GM20431 (cell line): Measurements from ENCODE around the gene GAK.

Experiments used
- in situ Hi-C: fragments of 300-500 bp; cut with MseI, MboI; formaldehyde crosslinking; loops from one replicate; pipeline ENCODE4 v1.15.0; 2020; ENCODE audit warnings: low sequenced_read_pairs; ENCODE audit not compliant: unreplicated experiment

Gene GAK

GRCh38 chr4:835148-836002 is 96.7 kb downstream of the GAK start:
- in situ Hi-C loops: no loop called here

GRCh38 chr4:834368-835147 is 97.6 kb downstream of the GAK start:
- in situ Hi-C loops: no loop called here

- in situ Hi-C loops: no loop called here
These were observed 98.3 kb downstream of the GAK start for GRCh38 chr4:833731-834367.

GRCh38 chr4:833156-833555 is 99.0 kb downstream of the GAK start:
- in situ Hi-C loops: no loop called here

DNA sequence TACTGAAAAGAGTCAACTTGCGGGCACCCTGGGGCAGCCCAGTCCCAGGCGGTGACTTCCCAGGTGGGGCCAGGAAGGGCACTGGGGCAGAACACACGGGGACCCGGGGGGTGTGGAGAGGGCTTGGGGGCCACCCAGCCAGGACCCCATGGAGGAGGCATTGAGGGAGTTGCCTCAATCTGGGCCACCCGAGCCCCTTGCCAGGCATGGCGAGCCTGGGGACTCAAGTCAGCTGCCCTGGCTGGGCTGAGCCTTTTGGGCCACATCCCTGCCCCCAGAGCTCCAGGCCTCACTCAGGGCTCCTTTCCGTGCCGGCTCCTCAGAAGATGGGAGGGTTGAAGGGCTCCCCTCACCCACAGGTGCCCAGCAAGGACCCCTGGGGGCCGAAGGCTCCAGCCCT is 99.6 kb downstream of the GAK start:
- in situ Hi-C loops: no loop called here

DNA sequence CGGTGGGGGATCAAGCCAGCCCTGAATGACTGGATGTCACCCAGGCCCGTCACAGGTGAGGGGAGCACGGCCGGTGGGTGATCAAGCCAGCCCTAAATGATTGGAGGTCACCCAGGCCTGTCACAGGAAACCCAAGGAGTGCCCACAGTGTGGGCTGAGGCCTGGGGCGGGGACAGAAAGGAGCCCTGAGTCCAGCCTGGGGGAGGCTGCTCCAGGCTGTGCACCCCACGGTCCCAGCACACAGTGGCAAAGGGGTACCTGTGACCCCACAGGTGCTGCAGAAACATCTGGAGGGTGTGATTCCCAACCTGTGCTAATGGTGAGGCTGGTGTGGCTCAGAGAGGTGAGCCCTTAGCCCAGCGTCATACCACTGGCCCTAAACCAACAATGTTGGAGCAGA is 100.0 kb downstream of the GAK start:
- in situ Hi-C loops: no loop called here

DNA sequence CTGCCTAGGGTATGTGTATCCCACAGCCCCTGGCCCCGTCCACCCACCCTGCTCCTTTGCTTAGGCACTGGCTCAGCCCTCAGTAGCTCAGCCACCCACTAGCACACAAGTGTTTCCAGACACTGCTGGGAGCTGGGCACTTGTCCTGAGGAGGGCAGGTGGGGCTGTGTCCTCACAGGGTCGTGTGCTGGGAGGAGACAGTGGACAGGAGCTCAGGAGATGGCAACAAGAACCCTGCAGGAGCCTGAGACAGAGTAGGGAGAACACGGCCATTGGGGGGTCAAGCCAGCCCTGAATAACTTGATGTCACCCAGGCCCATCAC is 100.7 kb downstream of the GAK start:
- in situ Hi-C loops: no loop called here

- in situ Hi-C loops: no loop called here
These were observed 101.3 kb downstream of the GAK start for GRCh38 chr4:830601-831482.

DNA sequence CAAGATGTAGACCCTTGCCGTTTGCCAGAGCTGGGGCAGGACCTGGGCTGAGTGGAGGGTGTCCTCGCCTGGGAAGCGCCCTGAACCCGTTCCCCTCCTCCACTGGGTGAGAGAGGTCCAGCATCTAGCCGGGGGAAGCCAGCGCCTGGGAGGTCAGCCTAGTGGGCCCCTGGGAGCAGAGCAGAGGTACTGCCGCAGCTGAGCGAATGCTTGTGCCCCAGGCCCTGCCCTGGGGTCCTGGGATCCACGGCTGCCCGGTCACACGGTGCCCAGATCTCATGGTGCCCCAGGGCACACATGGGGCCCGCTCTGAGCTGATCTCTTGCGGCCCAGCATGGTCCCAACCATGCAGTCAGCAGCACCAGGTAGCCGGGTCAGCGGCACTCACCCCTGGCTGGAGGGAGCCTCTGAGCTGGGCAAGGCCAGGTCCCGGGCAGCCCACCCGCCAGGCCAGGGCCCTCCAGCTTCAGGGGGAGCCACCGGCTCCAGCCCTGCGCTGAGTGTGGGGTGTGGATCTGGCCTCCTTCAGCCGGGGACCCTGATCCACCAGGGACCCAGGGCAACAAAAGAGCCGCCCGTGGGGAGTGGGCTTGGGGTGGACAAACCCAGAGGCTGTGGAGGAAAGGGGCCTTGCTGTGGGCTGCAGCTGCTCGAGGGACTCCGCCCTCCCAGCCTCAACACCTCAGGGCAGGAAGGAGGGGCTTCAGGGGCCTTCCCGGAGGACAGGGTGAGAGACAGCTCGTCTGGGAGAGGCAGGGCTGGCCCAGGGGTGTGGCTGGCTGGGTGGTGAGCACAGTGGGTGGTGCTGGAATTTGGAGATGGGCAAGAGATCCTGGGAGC is 102.1 kb downstream of the GAK start:
- in situ Hi-C loops: no loop called here

DNA sequence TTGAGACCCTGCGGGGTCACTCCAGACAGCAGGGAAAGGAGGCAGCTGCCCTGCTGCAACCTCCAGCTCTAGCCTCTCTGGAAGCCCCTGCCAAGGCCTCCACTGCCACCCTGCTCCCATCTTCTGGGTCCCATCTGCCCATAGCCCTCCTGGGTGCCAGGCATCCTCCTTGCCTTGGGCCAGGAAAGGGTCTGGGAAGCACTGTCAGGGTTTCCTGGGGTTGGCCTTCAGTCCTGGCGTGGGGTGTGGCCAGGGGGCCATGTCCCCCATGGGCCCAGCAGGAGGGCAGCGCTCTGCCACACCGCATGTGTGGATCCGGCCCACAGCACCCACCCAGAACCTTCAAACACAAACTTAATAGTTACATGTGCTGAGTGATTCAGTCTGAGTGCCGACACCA is 102.8 kb downstream of the GAK start:
- in situ Hi-C loops: no loop called here

- in situ Hi-C loops: no loop called here
These were observed 103.4 kb downstream of the GAK start for GRCh38 chr4:828641-829271.

- in situ Hi-C loops: no loop called here
These were observed 104.7 kb downstream of the GAK start for GRCh38 chr4:827209-828081.

- in situ Hi-C loops: no loop called here
These were observed 105.5 kb downstream of the GAK start for GRCh38 chr4:826508-827208.

- in situ Hi-C loops: no loop called here
These were observed 106.2 kb downstream of the GAK start, which contains the start of gene CPLX1 for GRCh38 chr4:825971-826330. CPLX1 (minus strand) TSS chr4:826129; CDS start chr4:824522, 1,607 bp downstream.

- in situ Hi-C loops: no loop called here
These were observed 106.8 kb downstream of the GAK start for GRCh38 chr4:825063-825970.

GRCh38 chr4:824461-825062 is 107.6 kb downstream of the GAK start:
- in situ Hi-C loops: no loop called here
